ENCODE results near the gene KIRREL1.

The KIRREL1 gene

DNA sequence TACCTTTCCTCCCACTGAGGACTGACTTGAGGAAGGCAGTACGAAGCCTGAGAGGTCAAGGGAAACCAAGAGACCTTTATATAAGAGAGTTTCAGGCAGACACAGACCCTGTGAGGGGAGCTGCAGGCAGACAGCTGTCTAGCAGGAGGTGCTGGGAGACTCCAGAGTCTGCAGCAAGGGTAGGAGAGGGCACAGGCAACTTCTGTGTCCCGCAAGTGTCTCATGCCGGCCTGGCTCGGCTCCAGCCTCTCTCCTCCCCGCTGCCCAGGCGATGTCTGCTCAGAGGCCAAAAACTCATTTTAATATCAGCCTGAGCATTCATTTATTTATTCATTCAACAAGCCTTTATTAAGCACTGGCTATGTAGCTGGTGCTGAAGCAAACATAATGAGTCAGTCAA lies 83.0 kb downstream of the KIRREL1 start:
- no peak for DNase-seq

DNA sequence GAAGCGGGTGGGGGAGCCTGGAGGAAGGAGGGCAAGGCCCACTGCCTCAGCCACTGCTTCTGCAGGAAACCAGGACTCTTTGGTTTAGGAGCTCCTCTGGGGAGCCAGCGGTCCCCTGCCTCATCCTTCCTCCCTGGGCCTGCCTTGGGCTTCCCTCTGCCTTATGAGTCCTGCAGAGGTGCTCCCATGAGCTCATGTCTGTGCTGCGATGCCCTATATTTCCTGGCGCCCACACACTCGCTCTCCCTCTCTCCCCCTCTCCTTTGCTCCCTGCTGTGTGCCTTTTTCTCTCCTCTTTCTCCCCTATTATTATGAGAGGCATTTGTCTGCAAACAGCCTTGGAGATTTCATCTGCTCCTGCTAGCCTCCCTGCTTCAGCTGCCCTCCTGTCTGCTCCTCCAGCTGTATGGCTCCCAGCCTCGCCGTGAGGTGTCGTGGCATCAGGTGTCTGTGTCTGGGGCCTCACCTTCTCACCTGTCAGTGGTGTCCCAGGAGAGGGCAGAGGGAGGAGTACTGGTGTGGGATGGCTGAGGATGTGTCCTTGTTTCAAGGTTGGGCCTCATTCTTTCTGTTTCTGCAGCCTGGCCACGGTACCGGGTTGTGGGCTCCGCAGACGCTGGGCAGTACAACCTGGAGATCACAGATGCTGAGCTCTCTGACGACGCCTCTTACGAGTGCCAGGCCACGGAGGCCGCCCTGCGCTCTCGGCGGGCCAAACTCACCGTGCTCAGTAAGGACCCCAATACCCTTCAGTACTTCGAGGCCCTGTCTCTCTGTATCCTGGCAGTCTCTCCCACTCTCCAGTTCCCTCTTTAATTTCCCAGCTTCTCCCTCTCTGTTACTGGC lies 84.2 kb downstream of the KIRREL1 start:
- DNase-seq: no peak

GRCh38 chr1:158078569-158079080 lies 85.2 kb downstream of the KIRREL1 start:
- DNase-seq: no peak

DNA sequence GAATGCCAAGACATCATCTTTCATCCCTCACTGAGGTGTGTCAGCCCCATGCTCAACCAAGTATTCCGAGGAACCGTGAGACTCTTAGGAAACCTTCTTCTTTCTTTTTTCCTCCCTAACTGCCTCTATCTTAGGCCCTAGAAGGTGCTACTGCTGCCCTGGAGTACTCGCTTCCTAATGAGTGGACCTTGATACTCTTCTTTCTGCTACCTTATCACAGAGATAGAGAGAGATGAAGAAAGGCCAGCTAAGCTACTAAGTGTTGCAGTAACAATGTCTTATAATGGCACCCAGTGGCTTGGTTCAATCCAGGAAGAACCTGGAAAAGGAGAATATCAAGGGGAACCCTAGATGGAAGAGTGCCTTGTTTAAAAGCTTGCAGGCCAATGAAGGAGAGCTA lies 86.6 kb downstream of the KIRREL1 start:
- no peak for DNase-seq

GRCh38 chr1:158084336-158084735 lies 90.9 kb downstream of the KIRREL1 start:
- DNase-seq: no peak

- no peak for DNase-seq
These were observed 91.3 kb downstream of the KIRREL1 start for GRCh38 chr1:158084747-158085146.

GRCh38 chr1:158087320-158087927 lies 94.0 kb downstream of the KIRREL1 start:
- DNase-seq: peak; percentile 40

DNA sequence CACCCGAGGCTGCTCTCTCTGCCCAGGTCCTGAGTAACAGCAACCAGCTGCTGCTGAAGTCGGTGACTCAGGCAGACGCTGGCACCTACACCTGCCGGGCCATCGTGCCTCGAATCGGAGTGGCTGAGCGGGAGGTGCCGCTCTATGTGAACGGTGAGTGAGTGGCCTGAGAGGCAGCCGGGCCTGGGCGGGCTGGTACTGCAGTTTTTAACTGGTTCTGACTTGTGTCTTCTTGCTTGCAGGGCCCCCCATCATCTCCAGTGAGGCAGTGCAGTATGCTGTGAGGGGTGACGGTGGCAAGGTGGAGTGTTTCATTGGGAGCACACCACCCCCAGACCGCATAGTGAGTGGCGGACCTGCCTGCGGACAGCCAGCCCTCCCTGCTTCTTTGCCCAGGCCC lies 96.0 kb downstream of the KIRREL1 start:
- DNase-seq: no peak

DNA sequence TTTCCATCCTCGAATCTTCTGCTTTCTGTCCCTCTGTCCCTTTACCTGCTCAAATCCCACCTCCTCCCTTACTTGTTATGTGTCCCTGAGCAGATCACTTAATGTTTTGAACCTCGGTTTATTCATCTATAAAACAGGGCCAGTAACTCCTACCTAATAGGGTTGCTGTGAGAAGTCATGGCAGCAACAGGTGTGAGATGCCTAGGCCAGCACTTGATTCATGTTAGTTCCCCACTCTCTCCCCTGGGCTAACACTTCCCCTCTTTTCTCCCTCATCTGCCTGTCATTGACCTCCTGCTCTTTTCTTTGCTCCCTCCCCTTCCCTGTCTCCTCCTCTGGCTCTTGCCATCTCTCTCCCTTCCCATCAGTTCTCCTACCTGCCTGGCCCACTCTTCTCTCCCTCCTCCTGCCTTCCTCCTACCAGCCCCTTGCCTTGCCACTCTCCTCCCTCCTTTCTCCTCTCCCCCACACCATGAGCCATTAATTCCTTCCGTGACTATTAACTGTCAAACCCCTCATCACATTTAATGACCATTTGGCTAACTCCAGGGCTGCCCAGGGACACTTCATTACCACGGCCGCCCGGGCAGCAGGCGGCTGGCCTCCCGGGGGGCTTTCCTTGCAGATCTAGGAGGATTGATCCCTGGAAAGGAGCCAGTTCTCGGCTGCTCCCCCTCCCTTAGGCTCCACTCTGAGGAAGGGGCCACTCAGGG lies 96.6 kb downstream of the KIRREL1 start:
- no peak for DNase-seq

DNA sequence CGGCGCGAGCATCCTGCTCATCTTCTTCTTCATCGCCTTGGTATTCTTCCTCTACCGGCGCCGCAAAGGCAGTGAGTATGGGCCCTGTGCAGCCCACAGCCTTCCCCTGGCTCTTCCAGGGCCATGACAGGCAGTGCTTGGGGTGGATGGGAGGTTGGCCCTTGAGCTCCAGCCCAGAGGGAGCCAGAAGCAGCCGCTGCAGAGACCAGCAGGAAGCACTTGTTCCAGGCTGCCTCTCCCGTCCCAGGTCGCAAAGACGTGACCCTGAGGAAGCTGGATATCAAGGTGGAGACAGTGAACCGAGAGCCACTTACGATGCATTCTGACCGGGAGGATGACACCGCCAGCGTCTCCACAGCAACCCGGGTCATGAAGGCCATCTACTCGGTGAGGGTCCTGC lies 99.9 kb downstream of the KIRREL1 start:
- DNase-seq: no peak

DNA sequence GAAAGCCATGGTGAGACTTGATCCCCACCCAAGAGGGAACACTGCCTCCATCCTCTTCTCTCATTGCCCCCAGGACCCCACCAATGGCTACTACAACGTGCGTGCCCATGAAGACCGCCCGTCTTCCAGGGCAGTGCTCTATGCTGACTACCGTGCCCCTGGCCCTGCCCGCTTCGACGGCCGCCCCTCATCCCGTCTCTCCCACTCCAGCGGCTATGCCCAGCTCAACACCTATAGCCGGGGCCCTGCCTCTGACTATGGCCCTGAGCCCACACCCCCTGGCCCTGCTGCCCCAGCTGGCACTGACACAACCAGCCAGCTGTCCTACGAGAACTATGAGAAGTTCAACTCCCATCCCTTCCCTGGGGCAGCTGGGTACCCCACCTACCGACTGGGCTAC lies 101.1 kb downstream of the KIRREL1 start:
- no peak for DNase-seq

DNA sequence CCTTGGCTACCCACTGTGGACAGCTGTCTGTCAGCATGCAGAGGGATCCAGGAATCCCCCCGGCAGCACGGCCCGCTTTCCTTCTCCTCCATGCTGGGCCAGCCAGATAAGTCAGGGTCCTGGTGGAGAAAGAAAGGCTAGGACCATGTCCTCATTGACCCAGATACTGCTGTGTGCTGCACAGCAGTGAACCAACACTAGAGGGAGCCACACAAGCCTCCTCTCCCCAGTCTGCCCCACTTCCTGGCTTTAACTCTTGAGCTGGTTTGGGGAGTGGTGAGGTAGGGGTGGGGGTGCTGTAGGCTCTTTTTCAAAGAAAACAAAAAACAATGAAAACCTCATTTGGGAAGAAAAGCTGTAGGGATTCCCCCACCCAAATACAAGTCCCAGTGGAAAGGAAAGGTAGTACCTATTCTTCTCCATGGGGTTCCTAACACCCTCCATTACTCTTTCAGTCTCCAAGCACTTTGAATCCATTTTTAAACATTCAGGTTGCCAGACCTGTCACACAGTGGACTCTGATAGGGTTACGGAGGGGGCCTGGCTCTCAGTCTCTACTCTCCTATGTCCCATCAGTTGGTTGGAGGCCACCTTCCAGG lies 102.4 kb downstream of the KIRREL1 start:
- DNase-seq: no peak

- no peak for DNase-seq
These were observed 104.8 kb downstream of the KIRREL1 start for GRCh38 chr1:158098256-158098655.

GRCh38 chr1:158099185-158099584 lies 105.7 kb downstream of the KIRREL1 start:
- DNase-seq: no peak

DNA sequence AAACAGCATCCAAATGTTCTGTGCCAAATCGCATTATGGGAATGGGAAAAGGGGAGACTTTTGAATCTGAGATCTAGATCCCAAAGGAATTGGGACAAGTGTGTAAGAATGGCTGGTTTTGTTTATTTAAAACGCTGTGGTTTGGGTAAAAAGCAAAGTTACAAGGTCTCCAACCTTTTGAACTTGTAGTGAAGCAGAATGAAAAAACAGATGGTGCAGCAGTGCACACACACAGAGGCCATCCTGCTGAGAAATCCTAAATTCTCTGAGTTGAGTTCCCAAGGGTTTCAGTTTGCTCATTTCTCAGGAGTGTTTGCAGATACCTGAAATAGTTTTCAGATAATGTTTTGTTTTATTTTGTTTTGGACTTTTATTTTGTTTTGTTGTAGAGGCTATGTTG lies 107.1 kb downstream of the KIRREL1 start:
- no peak for DNase-seq

DNA sequence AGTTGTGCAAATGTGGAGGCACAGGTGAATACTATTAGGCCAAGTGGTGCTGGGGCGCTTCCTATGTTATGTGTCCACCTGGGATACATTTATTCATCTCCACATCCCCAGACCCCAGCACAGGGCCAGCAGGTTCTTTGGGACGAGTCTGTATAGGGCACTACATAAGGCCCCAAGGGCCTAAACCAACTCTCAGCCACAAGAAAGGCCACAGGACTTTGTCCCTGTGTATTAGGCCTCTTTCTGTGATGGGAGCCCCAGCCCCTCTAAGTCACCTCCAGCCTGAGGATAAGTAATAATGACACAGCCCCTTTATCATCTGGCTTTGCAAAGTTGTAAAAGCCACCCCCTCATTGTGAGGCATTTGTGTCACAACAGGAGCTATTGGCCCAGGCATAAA lies 108.0 kb downstream of the KIRREL1 start:
- no peak for DNase-seq

- DNase-seq: no peak
These were observed 108.5 kb downstream of the KIRREL1 start for GRCh38 chr1:158101927-158102326.

DNA sequence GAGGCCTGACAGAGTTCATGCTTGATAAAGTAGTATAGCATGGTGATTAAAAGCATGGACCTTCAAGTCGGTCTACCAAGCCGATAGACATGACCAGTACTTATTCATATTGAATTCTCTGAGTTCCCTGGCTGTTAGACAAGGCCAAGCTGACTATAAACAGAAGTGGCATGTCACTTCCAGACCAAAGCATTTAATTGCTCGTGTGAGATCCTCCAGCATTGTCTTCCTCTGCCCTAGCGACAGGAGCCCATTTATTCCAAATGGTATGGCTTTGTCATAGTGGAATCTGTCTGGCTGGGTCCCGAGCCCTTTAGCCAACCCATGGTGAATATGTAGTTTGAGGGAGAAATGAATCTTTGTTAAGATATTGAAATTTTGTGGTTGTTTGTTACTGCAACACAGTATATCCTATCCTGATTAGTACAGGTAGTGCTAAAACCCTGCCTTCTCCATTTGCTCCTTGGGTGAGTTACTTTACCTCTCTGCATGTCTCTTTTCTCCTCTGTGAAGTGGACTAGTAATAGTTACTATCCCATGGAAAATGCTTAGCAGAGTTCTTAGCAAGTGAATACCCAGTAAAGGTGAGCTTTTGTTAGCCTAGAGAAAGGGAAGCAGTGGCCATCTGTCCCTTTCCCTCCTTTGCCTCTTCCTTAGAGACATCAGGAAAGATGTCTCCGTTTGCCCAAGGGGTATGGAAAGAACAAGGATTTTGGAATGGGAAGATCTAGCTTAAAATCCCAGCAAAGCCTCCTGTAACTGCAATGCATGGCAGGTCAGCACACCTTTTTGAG lies 109.6 kb downstream of the KIRREL1 start:
- no peak for DNase-seq

DNA sequence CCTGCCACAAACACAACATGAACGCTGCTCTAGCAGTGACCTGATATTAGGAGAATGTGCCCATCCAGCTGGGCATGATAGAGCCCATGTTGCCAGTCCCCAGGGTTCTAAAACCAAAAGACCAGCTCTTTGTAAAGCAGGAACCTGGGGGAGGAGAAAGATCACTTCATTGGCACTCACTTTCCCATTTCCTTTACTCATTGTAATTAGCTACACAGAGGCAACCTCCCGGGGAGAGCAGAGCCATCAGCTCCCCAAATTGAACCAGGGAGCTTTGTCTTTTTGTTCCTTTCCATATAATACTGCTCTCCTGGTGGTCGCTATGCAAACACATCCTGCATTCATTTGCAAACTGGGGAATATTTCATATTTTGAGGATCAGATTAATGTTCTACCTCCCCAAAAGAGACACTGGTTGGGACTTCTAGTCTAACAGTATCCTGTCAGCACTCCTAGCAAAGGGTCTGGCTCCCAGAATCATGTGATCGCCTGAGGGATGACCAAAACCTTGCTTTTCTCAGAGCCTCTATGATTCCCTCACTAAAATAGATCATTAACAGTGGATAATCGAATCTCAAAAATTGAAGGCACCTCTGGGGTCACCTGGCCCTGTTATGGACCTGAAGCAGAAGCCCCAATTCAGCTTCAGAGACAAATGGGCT lies 110.5 kb downstream of the KIRREL1 start:
- DNase-seq: no peak

DNA sequence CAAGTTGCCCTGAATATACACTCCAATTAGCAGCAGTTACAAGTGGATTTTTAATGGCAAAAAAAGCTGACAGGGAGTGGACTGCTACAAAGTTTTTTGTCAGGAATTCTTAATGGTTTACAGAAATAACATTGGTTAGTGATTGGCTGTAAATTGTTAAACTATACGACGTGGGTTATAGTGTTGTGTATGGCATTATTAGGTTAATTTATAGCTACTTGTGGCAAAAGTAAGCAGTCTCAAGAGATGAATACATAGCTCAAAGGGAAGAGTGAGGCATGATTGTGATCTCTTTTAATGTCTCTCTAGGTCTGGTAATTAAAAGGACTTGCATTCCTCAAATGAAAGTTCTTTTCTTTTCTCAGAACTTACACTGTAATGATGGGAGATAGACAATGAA lies 111.4 kb downstream of the KIRREL1 start:
- no peak for DNase-seq

DNA sequence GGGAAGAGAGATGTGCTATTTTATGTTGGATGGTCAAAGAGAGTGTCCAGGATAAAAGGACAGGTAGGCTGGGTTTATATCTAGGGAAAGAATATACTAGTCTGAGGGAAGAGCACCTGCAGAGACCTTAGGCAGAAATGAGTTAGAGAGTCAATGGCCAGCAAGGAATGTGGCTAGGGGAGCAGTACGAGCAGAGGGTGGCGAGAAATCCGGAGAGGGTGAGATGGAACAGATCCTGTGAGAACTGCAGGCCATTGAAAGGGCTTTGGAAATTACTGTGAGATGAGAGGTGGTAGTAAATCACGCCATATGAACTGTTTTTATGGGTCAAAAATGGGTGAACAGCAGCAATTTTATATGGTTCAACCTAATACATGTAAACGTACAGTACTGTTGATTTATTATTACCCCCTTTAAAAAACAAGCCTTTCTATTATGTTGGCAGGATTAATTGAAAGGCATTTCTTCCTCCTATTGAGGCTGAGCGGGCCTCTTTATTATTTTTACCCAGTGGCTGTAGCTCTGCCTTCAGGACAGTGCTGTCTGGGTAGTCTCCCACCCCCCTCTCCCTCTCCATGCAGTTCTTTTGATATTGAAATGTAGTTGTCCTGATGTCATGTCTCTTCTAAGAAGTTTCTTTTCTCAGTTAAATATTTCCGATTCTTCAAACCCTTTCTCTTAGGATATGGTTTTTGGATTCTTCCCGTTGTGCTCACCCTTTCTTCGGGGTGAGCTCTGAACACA lies 112.1 kb downstream of the KIRREL1 start:
- DNase-seq: no peak

Data from midbrain (tissue), 1 donor.